ENCODE results near the gene CLEC11A.

- no peak for TF ChIP-seq EP300 (conservative IDR thresholded peaks at IDR 0.05; ENCODE audit: poor library complexity, severe bottlenecking)
- TF ChIP-seq TAF1 (IDR thresholded peaks at IDR 0.05; ENCODE audit: low read depth) = no peak
- no peak for TF ChIP-seq CTCF (IDR thresholded peaks at IDR 0.05; ENCODE audit: poor library complexity, severe bottlenecking)
Observed at GRCh38 chr19:50711196-50711595, 12.0 kb upstream of the CLEC11A start.

Measured in neural cell (in vitro differentiated cells).